ENCODE measurements around the gene BPIFB3. TPM values are rescaled to one million over a fixed set of nuclear protein-coding genes. Genes with fewer than 3 reads are reported as not detected.

BPIFB3 gene
- total RNA-seq, 1 donor from 2014 or later: not detected

DNA sequence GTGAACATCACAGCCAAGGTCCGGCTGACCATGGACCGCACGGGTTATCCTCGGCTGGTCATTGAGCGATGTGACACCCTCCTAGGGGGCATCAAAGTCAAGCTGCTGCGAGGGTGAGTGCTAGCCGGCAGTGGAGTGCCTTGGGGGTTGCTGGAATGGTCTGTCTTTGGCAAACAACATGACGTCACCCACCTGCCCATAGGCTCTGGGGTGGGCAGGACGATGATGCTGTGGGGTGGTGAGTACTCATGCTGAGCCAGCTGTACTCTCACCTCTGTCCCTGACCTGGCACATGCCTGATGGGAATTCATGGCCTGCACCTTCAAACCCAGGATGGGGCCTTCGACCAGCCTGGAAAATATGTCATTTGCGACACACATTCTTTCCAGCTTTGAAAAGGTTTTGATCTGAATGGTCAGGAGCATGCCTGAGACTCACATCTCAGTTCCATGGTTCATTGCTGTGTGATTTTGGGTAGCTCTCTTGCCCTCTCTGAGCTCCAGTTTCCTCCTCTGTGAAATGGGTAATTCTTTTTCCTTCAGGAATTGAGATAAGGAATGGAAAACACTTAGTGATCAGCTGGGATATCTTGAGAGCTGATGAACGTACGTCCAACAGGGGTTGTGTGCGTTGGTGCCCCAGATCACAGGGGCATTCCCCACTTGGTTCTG is 32.5 kb downstream of the BPIFB3 start:
- Mint-ChIP-seq H3K27me3 (ENCODE audit: low read depth) (peaks cover 14% of the 10 kb centered on the region), H3K9me3 (no peaks in the 10 kb centered on the region), H3K4me3 (no peak overlapping the region), H3K4me1 (no peaks in the 10 kb centered on the region), H3K36me3 (no peaks in the 10 kb centered on the region), H3K27ac (no peak overlapping the region)
- TF ChIP-seq, protein P1, sequence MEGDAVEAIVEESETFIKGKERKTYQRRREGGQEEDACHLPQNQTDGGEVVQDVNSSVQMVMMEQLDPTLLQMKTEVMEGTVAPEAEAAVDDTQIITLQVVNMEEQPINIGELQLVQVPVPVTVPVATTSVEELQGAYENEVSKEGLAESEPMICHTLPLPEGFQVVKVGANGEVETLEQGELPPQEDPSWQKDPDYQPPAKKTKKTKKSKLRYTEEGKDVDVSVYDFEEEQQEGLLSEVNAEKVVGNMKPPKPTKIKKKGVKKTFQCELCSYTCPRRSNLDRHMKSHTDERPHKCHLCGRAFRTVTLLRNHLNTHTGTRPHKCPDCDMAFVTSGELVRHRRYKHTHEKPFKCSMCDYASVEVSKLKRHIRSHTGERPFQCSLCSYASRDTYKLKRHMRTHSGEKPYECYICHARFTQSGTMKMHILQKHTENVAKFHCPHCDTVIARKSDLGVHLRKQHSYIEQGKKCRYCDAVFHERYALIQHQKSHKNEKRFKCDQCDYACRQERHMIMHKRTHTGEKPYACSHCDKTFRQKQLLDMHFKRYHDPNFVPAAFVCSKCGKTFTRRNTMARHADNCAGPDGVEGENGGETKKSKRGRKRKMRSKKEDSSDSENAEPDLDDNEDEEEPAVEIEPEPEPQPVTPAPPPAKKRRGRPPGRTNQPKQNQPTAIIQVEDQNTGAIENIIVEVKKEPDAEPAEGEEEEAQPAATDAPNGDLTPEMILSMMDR (IDR thresholded peaks at IDR 0.05; ENCODE audit: unreplicated experiment): no peak
- no peak for DNase-seq (ENCODE audit: low spot score in 2 of 2, unreplicated experiment in 2 of 2)

DNA sequence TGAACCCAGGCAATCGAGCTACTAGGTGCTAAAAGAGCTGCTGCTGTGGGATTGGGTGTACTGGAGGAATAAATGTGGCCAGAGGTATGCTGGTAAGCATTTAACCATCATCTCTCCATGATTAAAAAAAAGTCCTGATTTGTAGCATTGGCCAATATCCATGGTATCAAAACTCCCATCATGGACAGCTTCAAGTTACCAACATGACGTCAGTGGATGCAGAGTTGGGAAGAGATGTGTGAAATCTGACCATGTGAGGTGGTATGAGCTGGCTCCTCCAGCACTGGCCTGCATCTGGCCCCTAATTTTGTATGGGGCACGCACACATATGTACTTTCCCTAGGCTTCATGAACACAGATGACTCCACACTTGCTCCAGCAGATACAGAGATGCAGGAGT is 37.4 kb downstream of the BPIFB3 start:
- H3K27ac Mint-ChIP-seq: no peak overlapping the region
- TF ChIP-seq, protein P1 (IDR thresholded peaks at IDR 0.05; ENCODE audit: unreplicated experiment): no peak
- H3K4me3 Mint-ChIP-seq: no peak overlapping the region
- H3K4me1 Mint-ChIP-seq: no peaks in the 10 kb centered on the region
- H3K9me3 Mint-ChIP-seq: no peaks in the 10 kb centered on the region
- no peaks in the 10 kb centered on the region for H3K36me3 Mint-ChIP-seq
- DNase-seq (ENCODE audit: low spot score in 2 of 2, unreplicated experiment in 2 of 2): no peak
- H3K27me3 Mint-ChIP-seq (ENCODE audit: low read depth): peaks cover 19% of the 10 kb centered on the region

DNA sequence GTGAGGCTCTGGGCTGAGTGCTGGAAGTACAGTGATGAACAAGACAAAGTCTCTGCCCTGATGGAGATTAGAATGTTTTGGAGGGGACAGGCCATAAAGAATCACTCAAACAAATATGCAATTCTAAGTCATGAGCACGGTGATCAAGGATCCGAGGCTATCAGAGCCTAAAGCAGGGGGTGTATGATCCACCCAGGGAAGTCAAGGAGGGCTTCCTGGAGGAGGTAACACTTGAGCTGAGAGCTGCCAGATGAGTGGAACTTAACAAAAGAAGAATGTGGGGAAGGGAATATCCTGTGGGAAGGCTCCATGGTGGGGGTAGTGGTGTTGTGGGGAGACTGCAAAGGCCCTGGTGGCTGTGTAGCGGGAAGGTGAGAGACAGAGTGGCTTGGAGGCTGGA is 38.0 kb downstream of the BPIFB3 start:
- Mint-ChIP-seq H3K27me3 (ENCODE audit: low read depth) (peaks cover 19% of the 10 kb centered on the region), H3K36me3 (no peaks in the 10 kb centered on the region), H3K4me1 (no peaks in the 10 kb centered on the region), H3K4me3 (no peak overlapping the region), H3K9me3 (no peaks in the 10 kb centered on the region), H3K27ac (no peak overlapping the region)
- TF ChIP-seq, protein P1 (IDR thresholded peaks at IDR 0.05; ENCODE audit: unreplicated experiment): no peak
- no peak for DNase-seq (ENCODE audit: low spot score in 2 of 2, unreplicated experiment in 2 of 2)

DNA sequence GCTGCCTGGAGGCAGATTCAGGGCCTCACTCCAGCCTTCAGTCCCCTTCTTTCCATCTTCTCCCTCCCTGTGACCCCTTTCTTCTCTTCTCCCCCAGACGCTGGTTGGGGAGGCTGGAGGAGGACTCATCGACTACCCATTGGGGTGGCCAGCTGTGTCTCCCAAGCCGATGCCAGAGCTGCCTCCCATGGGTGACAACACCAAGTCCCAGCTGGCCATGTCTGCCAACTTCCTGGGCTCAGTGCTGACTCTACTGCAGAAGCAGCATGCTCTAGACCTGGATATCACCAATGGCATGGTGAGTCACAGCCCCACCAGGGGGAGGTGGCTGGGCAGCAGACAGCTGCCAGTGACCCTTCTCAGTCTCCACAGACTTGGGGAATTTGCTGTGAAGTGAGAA is 38.7 kb downstream of the BPIFB3 start:
- no peak overlapping the region for H3K4me3 Mint-ChIP-seq

DNA sequence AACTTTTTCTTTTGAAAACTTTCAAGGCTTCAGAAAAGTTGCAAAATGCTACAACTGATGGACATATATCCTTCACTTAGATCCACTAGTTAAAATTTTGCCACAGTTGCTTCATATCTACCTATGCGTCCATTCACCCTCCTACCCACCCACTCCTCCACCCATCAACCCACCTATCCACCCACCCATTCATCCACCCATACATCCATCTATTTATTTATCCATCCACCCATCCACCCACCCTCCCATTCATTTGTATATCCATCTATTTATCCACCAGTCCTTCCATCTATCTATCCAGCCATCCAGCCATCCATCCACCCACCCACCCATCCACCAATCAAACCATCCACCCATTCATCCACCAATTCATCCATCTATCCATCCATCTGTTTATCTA is 39.4 kb downstream of the BPIFB3 start:
- H3K4me3 Mint-ChIP-seq: no peak overlapping the region
- H3K36me3 Mint-ChIP-seq: no peaks in the 10 kb centered on the region
- H3K9me3 Mint-ChIP-seq: no peaks in the 10 kb centered on the region
- peaks cover 20% of the 10 kb centered on the region for H3K27me3 Mint-ChIP-seq (ENCODE audit: low read depth)
- no peaks in the 10 kb centered on the region for H3K4me1 Mint-ChIP-seq
- H3K27ac Mint-ChIP-seq: no peak overlapping the region
- TF ChIP-seq, protein P1 (IDR thresholded peaks at IDR 0.05; ENCODE audit: unreplicated experiment): no peak
- DNase-seq (ENCODE audit: low spot score in 2 of 2, unreplicated experiment in 2 of 2): no peak

More for the DNA sequence above, 38.7 kb downstream of the BPIFB3 start:
- no peak for DNase-seq (ENCODE audit: low spot score in 2 of 2, unreplicated experiment in 2 of 2)
- peaks cover 19% of the 10 kb centered on the region for H3K27me3 Mint-ChIP-seq (ENCODE audit: low read depth)
- no peaks in the 10 kb centered on the region for H3K9me3 Mint-ChIP-seq
- TF ChIP-seq, protein P1 (IDR thresholded peaks at IDR 0.05; ENCODE audit: unreplicated experiment): no peak
- no peaks in the 10 kb centered on the region for H3K4me1 Mint-ChIP-seq
- H3K27ac Mint-ChIP-seq: no peak overlapping the region
- H3K36me3 Mint-ChIP-seq: no peaks in the 10 kb centered on the region
